GM12873 (cell line): Measurements from ENCODE around the gene IWS1.

Experiments used
- CTCF ChIP-seq: IDR thresholded peaks from 2 replicates; pipeline ENCODE4 v1.5.1; 2012; ENCODE audit warnings: low read depth, mild to moderate bottlenecking, moderate library complexity, low read length, control low read depth; ENCODE audit not compliant: insufficient read depth; ENCODE audit errors: missing control alignments

The IWS1 gene

GRCh38 chr2:127526132-127527000 lies at the start of gene IWS1:
Gene IWS1 (minus strand): TSS chr2:127526489. CDS start chr2:127526208, 281 bp downstream.
- TF ChIP-seq CTCF: peak; percentile 15

GRCh38 chr2:127575941-127576432 lies 49.7 kb upstream of the IWS1 start:
- no peak for TF ChIP-seq CTCF

GRCh38 chr2:127575185-127575765 lies 49.0 kb upstream of the IWS1 start:
- no peak for TF ChIP-seq CTCF

- no peak for TF ChIP-seq CTCF
Measured at GRCh38 chr2:127574656-127575055, 48.4 kb upstream of the IWS1 start.

- no peak for TF ChIP-seq CTCF
Measured at GRCh38 chr2:127573771-127574170, 47.5 kb upstream of the IWS1 start.

GRCh38 chr2:127573298-127573697 lies 47.0 kb upstream of the IWS1 start:
- no peak for TF ChIP-seq CTCF

- TF ChIP-seq CTCF: no peak
Measured at GRCh38 chr2:127572841-127573240, 46.6 kb upstream of the IWS1 start.
